ENCODE measurements around the gene L3MBTL3.
A peak's percentile ranks its signal among the peaks of the same experiment; 100 is the strongest.

The L3MBTL3 gene

DNA sequence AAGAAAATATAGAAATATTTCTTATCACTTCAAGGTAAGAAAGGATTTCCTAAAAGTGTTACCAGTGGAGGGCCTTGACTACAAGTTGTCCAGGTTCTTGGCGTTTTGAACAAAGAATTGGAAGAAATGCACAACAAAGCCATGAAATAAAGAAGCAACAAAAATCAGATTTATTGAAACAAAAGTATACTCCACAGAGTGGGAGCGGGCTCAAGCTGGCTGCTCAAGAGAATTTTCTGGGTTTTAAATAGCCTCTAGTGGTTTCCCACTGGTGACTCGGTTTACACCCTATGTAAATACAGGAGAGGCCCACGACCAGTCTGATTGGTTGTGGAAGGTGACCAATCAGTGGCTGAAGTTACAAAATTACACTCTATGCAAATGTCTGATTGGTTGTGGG lies 140.2 kb downstream of the L3MBTL3 start:
- no CpG with 5 or more reads among the region's 4 CpGs for WGBS, 2 donors (ENCODE audit: extremely low coverage in 2 of 2, insufficient read length in 2 of 2, insufficient replicate concordance in 1 of 2)
- no peak overlapping the region for H2BK5ac ChIP-seq (ENCODE audit: low read length)
- H2AFZ ChIP-seq (ENCODE audit: low read length), result no peak overlapping the region
- H2BK12ac ChIP-seq (ENCODE audit: low read length), result no peak overlapping the region
- no peak overlapping the region for H2AK5ac ChIP-seq (ENCODE audit: low read depth, low read length)
- H3K9ac ChIP-seq (ENCODE audit: low read depth, low read length, poor library complexity), result no peak overlapping the region
- H3K23ac ChIP-seq (ENCODE audit: low read depth, low read length, poor library complexity), result no peak overlapping the region
- no peak overlapping the region for H3K14ac ChIP-seq (ENCODE audit: low read length)
- no peaks in the 10 kb centered on the region for H3K79me1 ChIP-seq (ENCODE audit: low read depth, low read length)
- H3K4me2 ChIP-seq (ENCODE audit: insufficient read depth, low read length, poor library complexity, severe bottlenecking), result no peak overlapping the region
- no peak overlapping the region for H2BK120ac ChIP-seq (ENCODE audit: low read depth, low read length)
- H3K27me3 ChIP-seq (ENCODE audit: control insufficient read depth in 3 of 3, insufficient read depth in 3 of 3, low read depth in 1 of 3, low read length in 3 of 3), result no peaks in the 10 kb centered on the region
- H4K8ac ChIP-seq (ENCODE audit: low read depth, low read length), result no peak overlapping the region
- H3K4ac ChIP-seq (ENCODE audit: low read length), result no peak overlapping the region
- no peak for DNase-seq (ENCODE audit: low spot score)
- H3K4me1 ChIP-seq (ENCODE audit: control insufficient read depth in 2 of 2, insufficient read depth in 1 of 2, low read depth in 1 of 2, low read length in 2 of 2), result peaks cover 0 to 5% of the 10 kb centered on the region in 2 donors
- no peak overlapping the region for H3K18ac ChIP-seq (ENCODE audit: low read length)
- no peak overlapping the region for H3K4me3 ChIP-seq (ENCODE audit: low read length in 2 of 2)
- peaks cover 0 to 9% of the 10 kb centered on the region in 2 donors for H3K9me3 ChIP-seq (replicated peaks in 1 of 2; ENCODE audit: control insufficient read depth in 2 of 2, insufficient read depth in 1 of 2, low read depth in 1 of 2, low read length in 2 of 2)
- no peaks in the 10 kb centered on the region for H3K36me3 ChIP-seq (replicated peaks in 1 of 2; ENCODE audit: control insufficient read depth in 2 of 2, insufficient read depth in 2 of 2, low read length in 2 of 2)
- no peak overlapping the region for H3K27ac ChIP-seq (replicated peaks; ENCODE audit: low read length)
- no peak overlapping the region for H2BK15ac ChIP-seq (ENCODE audit: low read length)
- H4K91ac ChIP-seq (ENCODE audit: low read depth, low read length, poor library complexity), result no peak overlapping the region

DNA sequence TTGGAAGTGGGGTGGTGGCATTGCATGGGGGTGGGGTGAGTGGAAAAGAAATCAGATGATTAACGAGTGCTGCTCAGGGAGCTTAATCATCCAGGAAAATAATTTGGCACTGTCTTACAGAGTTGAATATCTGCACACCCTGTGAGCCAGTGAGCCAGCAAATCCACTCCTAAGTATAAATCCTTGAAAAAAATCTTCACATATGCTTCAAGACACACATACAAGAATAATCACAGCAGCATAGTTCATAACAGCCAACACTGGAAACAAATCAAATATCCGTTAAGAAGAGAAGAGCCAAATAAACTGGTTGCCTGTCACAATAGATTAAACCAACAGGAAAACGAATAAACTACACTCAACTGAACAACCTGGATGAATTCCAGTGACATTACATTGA lies 141.6 kb downstream of the L3MBTL3 start:
- Histone ChIP-seq H2BK120ac (ENCODE audit: low read depth, low read length) (no peak overlapping the region), H3K27ac (replicated peaks; ENCODE audit: low read length) (no peak overlapping the region), H3K4me2 (ENCODE audit: insufficient read depth, low read length, poor library complexity, severe bottlenecking) (no peak overlapping the region), H2BK5ac (ENCODE audit: low read length) (no peak overlapping the region), H2BK12ac (ENCODE audit: low read length) (no peak overlapping the region), H3K27me3 (ENCODE audit: control insufficient read depth in 3 of 3, insufficient read depth in 3 of 3, low read depth in 1 of 3, low read length in 3 of 3) (no peaks in the 10 kb centered on the region), H3K4ac (ENCODE audit: low read length) (no peak overlapping the region), H3K18ac (ENCODE audit: low read length) (no peak overlapping the region), H3K4me3 (ENCODE audit: low read length in 2 of 2) (no peak overlapping the region), H2BK15ac (ENCODE audit: low read length) (no peak overlapping the region), H2AFZ (ENCODE audit: low read length) (no peak overlapping the region), H3K4me1 (ENCODE audit: control insufficient read depth in 2 of 2, insufficient read depth in 1 of 2, low read depth in 1 of 2, low read length in 2 of 2) (peaks cover 0 to 5% of the 10 kb centered on the region in 2 donors), H3K14ac (ENCODE audit: low read length) (no peak overlapping the region), H3K79me1 (ENCODE audit: low read depth, low read length) (no peaks in the 10 kb centered on the region), H2AK5ac (ENCODE audit: low read depth, low read length) (no peak overlapping the region), H3K36me3 (replicated peaks in 1 of 2; ENCODE audit: control insufficient read depth in 2 of 2, insufficient read depth in 2 of 2, low read length in 2 of 2) (no peaks in the 10 kb centered on the region), H3K9me3 (replicated peaks in 1 of 2; ENCODE audit: control insufficient read depth in 2 of 2, insufficient read depth in 1 of 2, low read depth in 1 of 2, low read length in 2 of 2) (peaks cover 0 to 9% of the 10 kb centered on the region in 2 donors), H3K23ac (ENCODE audit: low read depth, low read length, poor library complexity) (no peak overlapping the region), H4K8ac (ENCODE audit: low read depth, low read length) (no peak overlapping the region), H4K91ac (ENCODE audit: low read depth, low read length, poor library complexity) (no peak overlapping the region), H3K9ac (ENCODE audit: low read depth, low read length, poor library complexity) (no peak overlapping the region)
- no peak for DNase-seq (ENCODE audit: low spot score)
- no CpG with 5 or more reads among the region's 3 CpGs for WGBS, 2 donors (ENCODE audit: extremely low coverage in 2 of 2, insufficient read length in 2 of 2, insufficient replicate concordance in 1 of 2)

DNA sequence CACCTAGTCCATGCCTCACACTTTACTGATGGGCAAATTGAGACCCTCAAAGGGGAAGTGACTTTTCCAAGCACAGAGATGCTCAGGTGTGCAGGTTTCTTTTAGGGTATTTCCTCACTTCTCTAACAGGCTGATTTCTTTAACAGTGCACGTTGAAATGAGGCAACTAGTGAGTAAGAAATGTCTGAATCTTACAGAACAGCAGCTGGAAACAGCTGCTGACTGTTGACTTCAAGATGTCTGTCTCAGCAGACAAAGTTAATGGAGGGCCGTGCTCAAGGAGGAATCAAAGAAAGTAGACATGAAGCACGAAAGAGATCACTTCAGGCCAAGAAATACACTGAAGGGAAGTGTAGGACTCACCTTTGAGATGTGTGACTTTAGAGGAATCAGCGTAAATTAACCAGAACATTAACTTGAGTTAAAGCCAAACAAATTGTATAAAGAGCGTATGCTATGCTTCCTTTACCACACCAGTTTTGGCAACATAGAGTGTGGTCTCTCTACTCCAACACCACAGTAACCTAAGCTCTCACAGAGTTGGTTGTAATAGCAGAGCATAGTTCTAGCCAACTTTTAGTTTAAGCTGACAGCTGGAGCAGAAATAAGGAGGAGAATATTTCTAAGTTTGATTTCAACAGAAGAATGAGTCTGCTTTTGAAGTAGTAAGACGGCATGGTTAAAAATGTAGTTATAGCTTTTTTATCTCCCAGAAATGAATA lies 143.5 kb downstream of the L3MBTL3 start:
- H3K4me2 ChIP-seq (ENCODE audit: insufficient read depth, low read length, poor library complexity, severe bottlenecking), result no peak overlapping the region
- no peaks in the 10 kb centered on the region for H3K36me3 ChIP-seq (replicated peaks in 1 of 2; ENCODE audit: control insufficient read depth in 2 of 2, insufficient read depth in 2 of 2, low read length in 2 of 2)
- DNase-seq (ENCODE audit: low spot score), result no peak
- H2AFZ ChIP-seq (ENCODE audit: low read length), result peak overlapping the region; percentile 47
- no peak overlapping the region for H3K23ac ChIP-seq (ENCODE audit: low read depth, low read length, poor library complexity)
- no peak overlapping the region for H2BK5ac ChIP-seq (ENCODE audit: low read length)
- no peak overlapping the region for H4K91ac ChIP-seq (ENCODE audit: low read depth, low read length, poor library complexity)
- H3K18ac ChIP-seq (ENCODE audit: low read length), result no peak overlapping the region
- no peak overlapping the region for H2BK12ac ChIP-seq (ENCODE audit: low read length)
- H3K27me3 ChIP-seq (ENCODE audit: control insufficient read depth in 3 of 3, insufficient read depth in 3 of 3, low read depth in 1 of 3, low read length in 3 of 3), result no peaks in the 10 kb centered on the region
- peaks cover 0 to 9% of the 10 kb centered on the region in 2 donors for H3K9me3 ChIP-seq (replicated peaks in 1 of 2; ENCODE audit: control insufficient read depth in 2 of 2, insufficient read depth in 1 of 2, low read depth in 1 of 2, low read length in 2 of 2)
- H3K79me1 ChIP-seq (ENCODE audit: low read depth, low read length), result no peaks in the 10 kb centered on the region
- H3K9ac ChIP-seq (ENCODE audit: low read depth, low read length, poor library complexity), result no peak overlapping the region
- H2AK5ac ChIP-seq (ENCODE audit: low read depth, low read length), result no peak overlapping the region
- no peak overlapping the region for H3K4ac ChIP-seq (ENCODE audit: low read length)
- no peak overlapping the region for H3K14ac ChIP-seq (ENCODE audit: low read length)
- H2BK15ac ChIP-seq (ENCODE audit: low read length), result no peak overlapping the region
- no peak overlapping the region for H3K27ac ChIP-seq (replicated peaks; ENCODE audit: low read length)
- H4K8ac ChIP-seq (ENCODE audit: low read depth, low read length), result no peak overlapping the region
- no peak overlapping the region for H3K4me3 ChIP-seq (ENCODE audit: low read length in 2 of 2)
- no peak overlapping the region for H2BK120ac ChIP-seq (ENCODE audit: low read depth, low read length)
- WGBS, 2 donors (ENCODE audit: extremely low coverage in 2 of 2, insufficient read length in 2 of 2, insufficient replicate concordance in 1 of 2), result no CpG with 5 or more reads among the region's 6 CpGs
- H3K4me1 ChIP-seq (ENCODE audit: control insufficient read depth in 2 of 2, insufficient read depth in 1 of 2, low read depth in 1 of 2, low read length in 2 of 2), result peaks cover 0 to 5% of the 10 kb centered on the region in 2 donors

DNA sequence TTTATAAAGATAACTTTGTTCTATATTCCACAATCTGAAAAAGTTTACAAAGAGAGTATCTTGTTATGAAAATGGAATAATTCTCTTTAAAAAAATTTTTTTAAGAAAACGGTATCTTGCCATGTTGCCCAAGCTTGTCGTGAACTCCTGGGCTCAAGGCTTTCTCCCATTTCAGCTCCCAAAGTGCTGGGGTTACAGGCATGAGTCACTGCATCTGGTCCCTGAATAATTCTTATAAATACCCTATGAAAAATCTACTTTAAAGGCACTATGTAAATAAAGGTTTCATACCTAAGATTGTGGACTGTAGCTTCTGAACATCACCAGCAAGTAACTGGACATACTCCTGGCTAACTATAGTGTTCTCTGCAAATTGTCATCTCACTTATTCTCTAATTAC lies 144.0 kb downstream of the L3MBTL3 start:
- Histone ChIP-seq H2BK5ac (ENCODE audit: low read length) (no peak overlapping the region), H3K79me1 (ENCODE audit: low read depth, low read length) (no peaks in the 10 kb centered on the region), H3K36me3 (replicated peaks in 1 of 2; ENCODE audit: control insufficient read depth in 2 of 2, insufficient read depth in 2 of 2, low read length in 2 of 2) (no peaks in the 10 kb centered on the region), H4K8ac (ENCODE audit: low read depth, low read length) (no peak overlapping the region), H2BK12ac (ENCODE audit: low read length) (no peak overlapping the region), H3K4me1 (ENCODE audit: control insufficient read depth in 2 of 2, insufficient read depth in 1 of 2, low read depth in 1 of 2, low read length in 2 of 2) (peaks cover 0 to 5% of the 10 kb centered on the region in 2 donors), H2BK15ac (ENCODE audit: low read length) (no peak overlapping the region), H2AK5ac (ENCODE audit: low read depth, low read length) (no peak overlapping the region), H4K91ac (ENCODE audit: low read depth, low read length, poor library complexity) (no peak overlapping the region), H2AFZ (ENCODE audit: low read length) (no peak overlapping the region), H3K14ac (ENCODE audit: low read length) (no peak overlapping the region), H3K27ac (replicated peaks; ENCODE audit: low read length) (no peak overlapping the region), H3K4ac (ENCODE audit: low read length) (no peak overlapping the region), H3K4me3 (ENCODE audit: low read length in 2 of 2) (no peak overlapping the region), H3K27me3 (ENCODE audit: control insufficient read depth in 3 of 3, insufficient read depth in 3 of 3, low read depth in 1 of 3, low read length in 3 of 3) (no peaks in the 10 kb centered on the region), H3K4me2 (ENCODE audit: insufficient read depth, low read length, poor library complexity, severe bottlenecking) (no peak overlapping the region), H3K18ac (ENCODE audit: low read length) (no peak overlapping the region), H3K9me3 (replicated peaks in 1 of 2; ENCODE audit: control insufficient read depth in 2 of 2, insufficient read depth in 1 of 2, low read depth in 1 of 2, low read length in 2 of 2) (peaks cover 0 to 9% of the 10 kb centered on the region in 2 donors), H3K9ac (ENCODE audit: low read depth, low read length, poor library complexity) (no peak overlapping the region), H2BK120ac (ENCODE audit: low read depth, low read length) (no peak overlapping the region), H3K23ac (ENCODE audit: low read depth, low read length, poor library complexity) (no peak overlapping the region)
- WGBS, 2 donors (ENCODE audit: extremely low coverage in 2 of 2, insufficient read length in 2 of 2, insufficient replicate concordance in 1 of 2), result no CpG with 5 or more reads among the region's 2 CpGs
- no peak for DNase-seq (ENCODE audit: low spot score)

All from neuronal stem cell (in vitro differentiated cells).